Astrocyte (in vitro differentiated cells and primary cell): ENCODE data around the gene TMEM178B.

ENCODE experiments used
- EZH2 ChIP-seq: IDR thresholded peaks from 2 replicates; pipeline ENCODE4 v1.6.1; 2012; ENCODE audit warnings: mild to moderate bottlenecking, low read length, inconsistent platforms; ENCODE audit not compliant: insufficient read depth
- TF ChIP-seq, protein P1 (sequence below): IDR thresholded peaks from 2 replicates; pipeline ENCODE4 v1.5.1; 2011; ENCODE audit warnings: low read depth, mild to moderate bottlenecking, inconsistent platforms, low read length, moderate library complexity; ENCODE audit not compliant: insufficient read depth

- TF ChIP-seq EZH2, result no peak
- TF ChIP-seq, protein P1, sequence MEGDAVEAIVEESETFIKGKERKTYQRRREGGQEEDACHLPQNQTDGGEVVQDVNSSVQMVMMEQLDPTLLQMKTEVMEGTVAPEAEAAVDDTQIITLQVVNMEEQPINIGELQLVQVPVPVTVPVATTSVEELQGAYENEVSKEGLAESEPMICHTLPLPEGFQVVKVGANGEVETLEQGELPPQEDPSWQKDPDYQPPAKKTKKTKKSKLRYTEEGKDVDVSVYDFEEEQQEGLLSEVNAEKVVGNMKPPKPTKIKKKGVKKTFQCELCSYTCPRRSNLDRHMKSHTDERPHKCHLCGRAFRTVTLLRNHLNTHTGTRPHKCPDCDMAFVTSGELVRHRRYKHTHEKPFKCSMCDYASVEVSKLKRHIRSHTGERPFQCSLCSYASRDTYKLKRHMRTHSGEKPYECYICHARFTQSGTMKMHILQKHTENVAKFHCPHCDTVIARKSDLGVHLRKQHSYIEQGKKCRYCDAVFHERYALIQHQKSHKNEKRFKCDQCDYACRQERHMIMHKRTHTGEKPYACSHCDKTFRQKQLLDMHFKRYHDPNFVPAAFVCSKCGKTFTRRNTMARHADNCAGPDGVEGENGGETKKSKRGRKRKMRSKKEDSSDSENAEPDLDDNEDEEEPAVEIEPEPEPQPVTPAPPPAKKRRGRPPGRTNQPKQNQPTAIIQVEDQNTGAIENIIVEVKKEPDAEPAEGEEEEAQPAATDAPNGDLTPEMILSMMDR, result no peak
These were observed 265.7 kb downstream of the TMEM178B start for GRCh38 chr7:141339603-141340002.
